NCI-H1436 (cell line): ENCODE data around the gene ENPP6.

Experiments
- DNase-seq: peaks from one replicate; lab custom pipeline; 2025; lab: John Stamatoyannopoulos, UW

The ENPP6 gene

DNA sequence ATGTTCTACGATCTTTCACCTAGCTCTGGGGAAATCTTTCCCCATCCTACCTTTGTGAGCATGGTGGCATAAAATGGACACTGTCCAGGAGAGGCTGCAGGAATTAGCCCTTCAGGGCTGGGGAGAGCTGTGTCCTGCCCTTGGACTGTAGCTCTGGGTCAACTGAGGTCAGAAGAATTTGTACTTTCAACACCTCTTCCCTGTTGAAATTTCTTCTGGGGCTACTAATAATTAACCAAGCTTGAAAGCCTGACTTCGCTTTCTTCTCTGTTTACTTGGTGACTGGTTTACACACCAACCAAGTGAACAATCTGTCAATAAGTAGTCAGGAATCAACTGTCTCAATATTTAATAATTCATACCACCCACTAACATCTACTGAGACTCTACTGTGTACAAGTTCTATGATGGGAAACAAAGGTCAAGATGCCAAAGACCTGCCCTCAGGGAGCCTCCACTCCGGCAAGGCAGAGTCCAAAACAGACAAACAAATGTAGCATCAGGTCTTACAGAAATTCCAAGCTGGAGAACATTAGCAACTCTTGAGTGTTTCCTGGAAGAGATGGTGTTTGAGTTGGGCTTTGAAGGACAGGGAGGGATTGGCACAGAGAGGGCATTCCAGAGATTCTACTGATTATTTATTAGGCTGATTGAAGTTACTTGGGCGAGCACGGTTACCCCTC, 113.1 kb downstream of the ENPP6 start:
- DNase-seq = no peak

- no peak for DNase-seq
These were observed 114.0 kb downstream of the ENPP6 start for GRCh38 chr4:184103527-184104264.

- DNase-seq = no peak
These were observed 114.7 kb downstream of the ENPP6 start for GRCh38 chr4:184102927-184103326.

- no peak for DNase-seq
These were observed 115.2 kb downstream of the ENPP6 start for GRCh38 chr4:184102488-184102887.

- DNase-seq = no peak
These were observed 116.0 kb downstream of the ENPP6 start for GRCh38 chr4:184101711-184102110.

GRCh38 chr4:184100297-184100885, 117.3 kb downstream of the ENPP6 start:
- peak; percentile 26 for DNase-seq

DNA sequence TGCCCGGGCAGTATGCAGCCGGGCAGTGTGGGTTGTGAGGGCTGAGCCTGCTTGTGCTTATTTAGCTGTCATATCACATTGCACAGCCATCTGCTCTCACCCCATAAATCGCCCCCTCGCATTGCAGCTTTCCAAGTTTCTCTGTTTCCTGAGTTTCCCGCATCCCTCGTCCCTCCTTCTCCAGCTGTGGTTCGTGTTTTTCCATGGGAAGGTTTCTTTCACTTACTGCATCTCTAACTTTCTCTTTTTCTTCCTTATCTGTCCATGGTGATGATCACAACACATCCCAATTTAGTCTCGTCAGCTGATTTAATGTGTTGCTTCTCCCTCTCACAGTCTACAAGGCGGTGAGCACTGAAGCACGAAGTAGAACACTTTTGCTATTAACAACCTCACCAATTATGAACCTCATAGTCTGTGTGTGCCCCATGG, 118.1 kb downstream of the ENPP6 start:
- no peak for DNase-seq

DNA sequence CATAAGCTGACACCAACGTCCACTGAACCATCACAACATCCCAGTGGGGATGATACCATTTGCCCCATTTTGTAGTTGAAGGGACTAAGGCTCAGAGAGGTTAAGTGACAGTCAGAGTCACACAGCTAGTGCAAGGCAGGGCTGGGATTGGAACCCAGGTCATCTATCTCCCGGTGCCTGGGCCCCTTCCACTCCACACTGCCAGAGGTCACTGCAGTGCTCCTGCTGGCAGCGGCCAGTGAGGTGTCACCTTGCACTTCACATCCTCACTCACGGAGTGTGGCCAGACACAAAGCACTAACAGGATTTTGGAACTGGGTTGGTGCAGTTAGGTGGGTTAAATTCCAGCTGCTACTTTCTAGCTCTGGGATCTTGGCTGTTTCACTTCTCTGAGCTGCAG, 118.7 kb downstream of the ENPP6 start:
- DNase-seq = no peak

DNA sequence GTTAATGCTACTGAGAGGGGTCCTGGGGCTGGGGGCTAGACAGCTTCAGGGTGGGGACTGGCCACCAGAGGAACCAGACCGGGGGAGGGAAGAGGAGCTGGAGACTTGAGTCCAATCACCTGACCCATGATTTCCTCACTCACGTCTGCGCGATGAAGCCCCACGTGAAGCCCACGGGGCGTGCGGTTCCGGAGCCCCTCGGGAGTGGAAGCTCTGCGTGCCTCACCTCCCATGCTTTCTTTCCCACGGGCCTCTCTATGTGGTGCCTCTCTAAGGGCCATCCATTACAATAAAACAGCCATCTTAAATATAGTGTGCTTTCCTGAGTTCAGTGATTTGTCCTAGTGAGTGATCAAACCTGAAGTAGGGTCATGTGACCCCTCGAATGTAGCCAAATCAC, 119.9 kb downstream of the ENPP6 start:
- DNase-seq = no peak

- no peak for DNase-seq
These were observed 120.5 kb downstream of the ENPP6 start for GRCh38 chr4:184097241-184097605.

- no peak for DNase-seq
These were observed 121.0 kb downstream of the ENPP6 start for GRCh38 chr4:184096561-184097240.

DNA sequence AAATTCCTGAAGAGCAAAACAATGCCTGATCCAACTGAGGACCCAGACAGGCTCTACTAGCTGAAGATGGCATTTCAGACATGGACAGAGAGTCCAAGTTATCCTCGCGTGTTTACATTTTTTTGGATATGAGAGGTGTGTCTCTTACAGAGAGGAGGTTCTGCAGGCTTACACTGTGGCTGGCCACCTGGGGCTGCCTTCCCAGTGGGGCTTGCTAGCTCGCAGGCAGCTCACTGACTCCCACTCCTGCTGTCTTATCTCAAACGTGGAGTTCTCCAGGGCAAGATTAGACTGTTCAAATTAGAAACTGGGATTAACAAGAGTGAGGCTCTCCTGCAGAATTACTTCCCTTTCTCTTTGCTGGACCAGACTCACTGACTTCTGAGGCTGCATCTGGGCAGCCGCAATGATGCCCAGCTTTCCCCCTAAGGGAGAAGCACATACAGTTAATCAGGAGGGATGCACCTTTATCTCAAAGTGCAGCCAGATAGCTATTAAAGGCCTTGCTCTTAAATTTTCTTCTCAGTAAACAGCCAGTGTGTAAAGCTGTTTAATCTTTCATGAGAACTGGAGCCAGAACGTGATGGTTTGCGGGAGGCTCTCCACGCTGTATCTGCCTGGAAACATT, 123.0 kb downstream of the ENPP6 start:
- DNase-seq = no peak

DNA sequence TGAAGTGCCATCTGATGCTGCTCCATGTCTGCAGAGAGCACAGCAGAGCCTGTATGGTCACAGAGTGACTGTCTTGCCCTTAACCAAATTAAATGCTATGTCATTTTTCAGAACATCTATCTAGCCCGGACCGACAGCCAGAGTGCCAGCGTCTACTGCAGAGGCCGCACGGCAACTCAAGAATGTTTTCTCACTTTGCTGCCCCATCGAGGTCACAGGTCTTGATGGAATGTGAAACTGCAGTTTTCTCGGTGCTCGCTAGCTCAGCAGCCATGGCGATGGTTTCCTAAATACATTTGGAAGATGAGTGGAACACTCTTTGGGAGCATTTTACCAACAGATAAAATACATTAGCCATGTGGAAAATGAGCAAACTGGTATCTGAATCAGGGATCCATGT, 125.7 kb downstream of the ENPP6 start:
- DNase-seq = no peak

- DNase-seq = no peak
These were observed 127.1 kb downstream of the ENPP6 start for GRCh38 chr4:184090571-184090970.

- no peak for DNase-seq
These were observed 137.0 kb downstream of the ENPP6 start for GRCh38 chr4:184080674-184081073.

DNA sequence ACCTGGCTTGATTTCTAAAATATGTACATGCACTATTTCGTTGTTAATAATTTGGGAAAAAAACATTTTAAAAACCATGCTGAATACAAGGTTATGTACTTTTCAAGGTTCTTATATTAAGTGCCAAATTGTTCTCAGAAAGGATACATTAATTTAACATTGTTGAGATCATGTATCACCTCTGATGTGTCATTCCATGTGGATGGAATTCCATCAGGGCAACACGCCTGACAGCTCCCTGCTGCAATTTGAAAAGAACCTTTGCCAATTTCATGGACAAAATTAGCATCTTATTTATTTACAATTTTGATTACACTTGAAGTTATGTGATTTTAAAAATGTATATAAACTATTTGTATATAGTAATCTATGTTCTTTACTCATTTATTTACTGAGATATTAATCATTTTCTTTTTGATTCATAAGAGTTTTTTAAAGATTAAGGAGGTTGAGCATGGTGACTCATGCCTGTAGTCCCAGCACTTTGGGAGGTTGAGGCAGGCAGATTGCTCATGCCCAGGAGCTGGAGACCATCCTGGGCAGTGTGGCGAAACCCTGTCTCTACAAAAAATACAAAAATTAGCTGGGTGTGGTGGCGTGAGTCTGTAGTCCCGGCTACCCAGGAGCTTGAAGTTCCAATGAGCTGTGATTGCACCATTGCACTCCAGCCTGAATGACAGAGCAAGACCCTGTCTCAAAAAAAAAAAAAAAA, 142.8 kb downstream of the ENPP6 start:
- no peak for DNase-seq

- no peak for DNase-seq
These were observed 149.6 kb downstream of the ENPP6 start for GRCh38 chr4:184067931-184068554.

- no peak for DNase-seq
These were observed 150.9 kb downstream of the ENPP6 start for GRCh38 chr4:184066584-184067300.

GRCh38 chr4:184064877-184065276, 152.8 kb downstream of the ENPP6 start:
- DNase-seq = no peak

GRCh38 chr4:184062769-184063168, 154.9 kb downstream of the ENPP6 start:
- DNase-seq = no peak

- DNase-seq = no peak
These were observed 156.1 kb downstream of the ENPP6 start for GRCh38 chr4:184061582-184061981.
